ENCODE results near the gene TTLL10. TPM values are rescaled to one million over a fixed set of nuclear protein-coding genes. Genes with fewer than 3 reads are reported as not detected.

The TTLL10 gene
- total RNA-seq, 1 donor from 2014 or later: 0.71 TPM

Small RNA genes within 50 kb of the gene (microRNA-seq; reads per million reads assigned to microRNA genes)
- gene MIR200A (22.4 reads per million, percentile 34 among the genes with 10 or more reads in this experiment), gene MIR200B (90.9 reads per million, percentile 55 among the genes with 10 or more reads in this experiment), gene MIR429 (31.5 reads per million, percentile 40 among the genes with 10 or more reads in this experiment)

Other genes with a start within 250 kb of the TTLL10 start
- 6.4 TPM for gene SAMD11, start 250.0 kb upstream of the TTLL10 start, total RNA-seq
- 43.7 TPM for gene NOC2L, start 214.6 kb upstream of the TTLL10 start, total RNA-seq
- 10.6 TPM for gene KLHL17, start 213.3 kb upstream of the TTLL10 start, total RNA-seq
- 0.40 TPM for gene PLEKHN1, start 207.4 kb upstream of the TTLL10 start, total RNA-seq
- gene PERM1, start 191.8 kb upstream of the TTLL10 start, total RNA-seq: not detected
- 30.5 TPM for gene HES4, start 173.8 kb upstream of the TTLL10 start, total RNA-seq
- 18.8 TPM for gene ISG15, start 160.4 kb upstream of the TTLL10 start, total RNA-seq
- gene AGRN, start 153.8 kb upstream of the TTLL10 start, total RNA-seq: 22.0 TPM
- not detected for gene RNF223, start 99.6 kb upstream of the TTLL10 start, total RNA-seq
- gene C1orf159, start 57.8 kb upstream of the TTLL10 start, total RNA-seq: 12.0 TPM
- gene TNFRSF18, start 32.7 kb downstream of the TTLL10 start, total RNA-seq: 0.58 TPM
- 2.5 TPM for gene TNFRSF4, start 40.3 kb downstream of the TTLL10 start, total RNA-seq
- 94.9 TPM for gene SDF4, start 58.1 kb downstream of the TTLL10 start, total RNA-seq
- gene B3GALT6, start 58.4 kb downstream of the TTLL10 start, total RNA-seq: 10.9 TPM
- 3.5 TPM for gene C1QTNF12, start 72.8 kb downstream of the TTLL10 start, total RNA-seq
- 50.5 TPM for gene UBE2J2, start 100.0 kb downstream of the TTLL10 start, total RNA-seq
- 12.5 TPM for gene SCNN1D, start 106.6 kb downstream of the TTLL10 start, total RNA-seq
- 74.7 TPM for gene ACAP3, start 134.1 kb downstream of the TTLL10 start, total RNA-seq
- gene PUSL1, start 134.7 kb downstream of the TTLL10 start, total RNA-seq: 11.3 TPM
- gene INTS11, start 150.8 kb downstream of the TTLL10 start, total RNA-seq: 111 TPM
- 15.7 TPM for gene CPTP, start 150.9 kb downstream of the TTLL10 start, total RNA-seq
- gene TAS1R3, start 157.4 kb downstream of the TTLL10 start, total RNA-seq: 0.49 TPM
- 91.4 TPM for gene DVL1, start 175.5 kb downstream of the TTLL10 start, total RNA-seq
- 262 TPM for gene MXRA8, start 184.7 kb downstream of the TTLL10 start, total RNA-seq
- gene AURKAIP1, start 201.3 kb downstream of the TTLL10 start, total RNA-seq: 58.9 TPM
- 207 TPM for gene CCNL2, start 225.5 kb downstream of the TTLL10 start, total RNA-seq
- gene MRPL20, start 233.4 kb downstream of the TTLL10 start, total RNA-seq: 75.6 TPM
- 11.2 TPM for gene ANKRD65, start 247.4 kb downstream of the TTLL10 start, total RNA-seq

Measured in sciatic nerve (tissue), 1 donor.